Naive B cell (primary cell): ENCODE data around the gene KRTAP10-9. TPM values are rescaled to one million over a fixed set of nuclear protein-coding genes. Genes with fewer than 3 reads are reported as not detected.
"Not testable (repeated sequence)": the region's sequence is repeated elsewhere in the genome, so short reads cannot be mapped to it uniquely, and the experiment has no call there.

Experiments used
- ATAC-seq, 2 donors: fragments of 150-1000 bp; cut with Tn5 transposase; 2 replicates each; pipeline ENCODE4 v1.10.0; 2021; ENCODE audit warnings: low read depth in 2 of 2, mild to moderate bottlenecking in 2 of 2, moderate library complexity in 2 of 2
- DNase-seq: peaks from one replicate; pipeline ENCODE4 v3.0.0; 2022
- H3K27ac Mint-ChIP-seq, 6 donors: one replicate each; pipeline ENCODE4 v1.8.0; 2020 to 2022; ENCODE audit warnings: mild to moderate bottlenecking in 6 of 6, mixed read lengths in 6 of 6, moderate library complexity in 5 of 6, inconsistent platforms in 2 of 6
- H3K27me3 Mint-ChIP-seq, 3 donors: one replicate each; pipeline ENCODE4 v1.8.0; 2021 to 2022; ENCODE audit warnings: mixed read lengths in 3 of 3, mild to moderate bottlenecking in 1 of 3
- H3K36me3 Mint-ChIP-seq, 2 donors: one replicate each; pipeline ENCODE4 v1.8.0; 2020 to 2022; ENCODE audit warnings: mixed read lengths in 2 of 2, inconsistent platforms in 1 of 2, mild to moderate bottlenecking in 1 of 2
- H3K4me1 Mint-ChIP-seq, 3 donors: one replicate each; pipeline ENCODE4 v1.8.0; 2020 to 2022; ENCODE audit warnings: mixed read lengths in 3 of 3, inconsistent platforms in 1 of 3, mild to moderate bottlenecking in 1 of 3, moderate library complexity in 1 of 3
- H3K4me3 Mint-ChIP-seq, 8 donors: one replicate each; pipeline ENCODE4 v1.8.0; 2020 to 2022; ENCODE audit warnings: mild to moderate bottlenecking in 8 of 8, mixed read lengths in 8 of 8, moderate library complexity in 8 of 8, inconsistent platforms in 2 of 8
- H3K9me3 Mint-ChIP-seq, 7 donors: one replicate each; pipeline ENCODE4 v1.8.0; 2020 to 2022; ENCODE audit warnings: mixed read lengths in 7 of 7, mild to moderate bottlenecking in 5 of 7, inconsistent platforms in 2 of 7, moderate library complexity in 1 of 7
- polyA plus RNA-seq, 6 donors: library from polyadenylated mRNA; unstranded; fragments of 300-500 nt; fragmentation: Illumina TruSeq; gene quantifications; one replicate each; pipeline ENCODE4 v1.2.3, GENCODE V29; 2021; ENCODE audit warnings: low read depth in 6 of 6

The KRTAP10-9 gene
- polyA plus RNA-seq, 6 donors from 2014 or later, result not detected

GRCh38 chr21:44627181-44627822, 409 bp downstream of the KRTAP10-9 start:
- H3K27ac Mint-ChIP-seq, result peak overlapping the region in 1 of 6 donors; percentile 76

GRCh38 chr21:44627831-44628233, 939 bp downstream of the KRTAP10-9 start:
- not testable (repeated sequence) for DNase-seq, H3K27ac Mint-ChIP-seq, ATAC-seq, H3K4me3 Mint-ChIP-seq
- peaks cover 7 to 34% (median 29%) of the 10 kb centered on the region in 3 donors for H3K27me3 Mint-ChIP-seq
- H3K36me3 Mint-ChIP-seq, result peaks cover 27 to 51% of the 10 kb centered on the region in 2 donors
- peaks cover 33 to 59% (median 49%) of the 10 kb centered on the region in 7 donors for H3K9me3 Mint-ChIP-seq
- peaks cover 10 to 16% (median 15%) of the 10 kb centered on the region in 3 donors for H3K4me1 Mint-ChIP-seq

More at GRCh38 chr21:44627181-44627822, 409 bp downstream of the KRTAP10-9 start:
- ATAC-seq, DNase-seq, H3K4me3 Mint-ChIP-seq: not testable (repeated sequence)
- Mint-ChIP-seq H3K4me1 (peaks cover 10 to 16% (median 15%) of the 10 kb centered on the region in 3 donors), H3K27me3 (peaks cover 9 to 34% (median 34%) of the 10 kb centered on the region in 3 donors), H3K9me3 (peaks cover 34 to 60% (median 50%) of the 10 kb centered on the region in 7 donors), H3K36me3 (peaks cover 32 to 55% of the 10 kb centered on the region in 2 donors)

GRCh38 chr21:44628707-44629391, 2.0 kb downstream of the KRTAP10-9 start:
- DNase-seq, result no peak
- peaks cover 10 to 16% (median 15%) of the 10 kb centered on the region in 3 donors for H3K4me1 Mint-ChIP-seq
- ATAC-seq, result no peak
- H3K27me3 Mint-ChIP-seq, result peaks cover 0 to 29% (median 19%) of the 10 kb centered on the region in 3 donors
- H3K36me3 Mint-ChIP-seq, result peaks cover 30 to 40% of the 10 kb centered on the region in 2 donors
- peaks cover 31 to 57% (median 44%) of the 10 kb centered on the region in 7 donors for H3K9me3 Mint-ChIP-seq
- H3K4me3 Mint-ChIP-seq, result no peak overlapping the region
- H3K27ac Mint-ChIP-seq, result no peak overlapping the region

- Mint-ChIP-seq H3K36me3 (peaks cover 26 to 37% of the 10 kb centered on the region in 2 donors), H3K27me3 (peaks cover 6 to 26% (median 17%) of the 10 kb centered on the region in 3 donors), H3K4me3 (no peak overlapping the region), H3K27ac (peak overlapping the region in 1 of 6 donors; percentile 72), H3K4me1 (peaks cover 10 to 16% (median 15%) of the 10 kb centered on the region in 3 donors), H3K9me3 (peaks cover 25 to 52% (median 34%) of the 10 kb centered on the region in 7 donors)
- ATAC-seq (no peak), DNase-seq (no peak)
These were observed 3.5 kb downstream of the KRTAP10-9 start for GRCh38 chr21:44630440-44630839.

- DNase-seq (no peak), ATAC-seq (no peak)
- Mint-ChIP-seq H3K36me3 (peaks cover 26 to 37% of the 10 kb centered on the region in 2 donors), H3K4me1 (peaks cover 10 to 16% (median 15%) of the 10 kb centered on the region in 3 donors), H3K27ac (no peak overlapping the region), H3K27me3 (peaks cover 18 to 27% (median 22%) of the 10 kb centered on the region in 3 donors), H3K4me3 (no peak overlapping the region), H3K9me3 (peaks cover 22 to 49% (median 36%) of the 10 kb centered on the region in 7 donors)
These were observed 5.2 kb downstream of the KRTAP10-9 start for GRCh38 chr21:44632067-44632466.

GRCh38 chr21:44636209-44637017, 9.5 kb downstream of the KRTAP10-9 start:
- peaks cover 23 to 26% of the 10 kb centered on the region in 2 donors for H3K36me3 Mint-ChIP-seq

GRCh38 chr21:44637018-44637850, 10.3 kb downstream of the KRTAP10-9 start, which contains the start of gene KRTAP10-10:
TSS of gene KRTAP10-10 (plus strand) at chr21:44637356. CDS start at chr21:44637418, 62 bp downstream.
- ATAC-seq, result no peak
- H3K4me1 Mint-ChIP-seq, result no peaks in the 10 kb centered on the region
- no peak within 1 kb of the TSS for H3K4me3 Mint-ChIP-seq
- H3K27ac Mint-ChIP-seq, result peak within 1 kb of the TSS in 1 of 6 donors; percentile 96
- DNase-seq, result no peak
- peaks cover 13 to 51% (median 26%) of the 10 kb centered on the region in 7 donors for H3K9me3 Mint-ChIP-seq
- peaks cover 15 to 24% of the 10 kb centered on the region in 2 donors for H3K36me3 Mint-ChIP-seq
- H3K27me3 Mint-ChIP-seq, result peaks cover 34 to 60% (median 54%) of the 10 kb centered on the region in 3 donors

More at GRCh38 chr21:44636209-44637017, 9.5 kb downstream of the KRTAP10-9 start:
- DNase-seq (no peak), ATAC-seq (no peak)
- no peak overlapping the region for H3K4me3 Mint-ChIP-seq
- peaks cover 15 to 51% (median 30%) of the 10 kb centered on the region in 7 donors for H3K9me3 Mint-ChIP-seq
- H3K27me3 Mint-ChIP-seq, result peaks cover 31 to 54% (median 49%) of the 10 kb centered on the region in 3 donors
- no peaks in the 10 kb centered on the region for H3K4me1 Mint-ChIP-seq
- no peak overlapping the region for H3K27ac Mint-ChIP-seq

GRCh38 chr21:44637851-44638348, 11.0 kb downstream of the KRTAP10-9 start:
- not testable (repeated sequence) for H3K4me3 Mint-ChIP-seq, DNase-seq, H3K4me1 Mint-ChIP-seq, ATAC-seq
- Mint-ChIP-seq H3K27ac (peak overlapping the region in 1 of 6 donors; percentile 96), H3K9me3 (peaks cover 15 to 51% (median 24%) of the 10 kb centered on the region in 7 donors), H3K36me3 (peaks cover 14 to 30% of the 10 kb centered on the region in 2 donors), H3K27me3 (peaks cover 34 to 62% (median 54%) of the 10 kb centered on the region in 3 donors)

- DNase-seq, H3K4me1 Mint-ChIP-seq, H3K27ac Mint-ChIP-seq, H3K4me3 Mint-ChIP-seq, ATAC-seq: not testable (repeated sequence)
- Mint-ChIP-seq H3K27me3 (peaks cover 36 to 62% (median 54%) of the 10 kb centered on the region in 3 donors), H3K9me3 (peaks cover 16 to 51% (median 27%) of the 10 kb centered on the region in 7 donors), H3K36me3 (peaks cover 6 to 38% of the 10 kb centered on the region in 2 donors)
These were observed 11.8 kb downstream of the KRTAP10-9 start for GRCh38 chr21:44638506-44639330.

GRCh38 chr21:44639331-44639655, 12.4 kb downstream of the KRTAP10-9 start:
- H3K4me3 Mint-ChIP-seq, result no peak overlapping the region

GRCh38 chr21:44640761-44641160, 13.9 kb downstream of the KRTAP10-9 start:
- ATAC-seq (no peak), DNase-seq (no peak)
- Mint-ChIP-seq H3K9me3 (peaks cover 23 to 60% (median 44%) of the 10 kb centered on the region in 7 donors), H3K36me3 (peaks cover 14 to 37% of the 10 kb centered on the region in 2 donors), H3K27me3 (peaks cover 31 to 52% (median 45%) of the 10 kb centered on the region in 3 donors), H3K27ac (no peak overlapping the region), H3K4me3 (no peak overlapping the region), H3K4me1 (no peaks in the 10 kb centered on the region)

More at GRCh38 chr21:44639331-44639655, 12.4 kb downstream of the KRTAP10-9 start:
- H3K4me1 Mint-ChIP-seq, result no peaks in the 10 kb centered on the region
- peaks cover 40 to 58% (median 49%) of the 10 kb centered on the region in 3 donors for H3K27me3 Mint-ChIP-seq
- DNase-seq, result no peak
- no peak overlapping the region for H3K27ac Mint-ChIP-seq
- peaks cover 16 to 51% (median 33%) of the 10 kb centered on the region in 7 donors for H3K9me3 Mint-ChIP-seq
- peaks cover 6 to 36% of the 10 kb centered on the region in 2 donors for H3K36me3 Mint-ChIP-seq
- no peak for ATAC-seq
